Left lung (tissue), 10 donors: ENCODE measurements around the gene ABHD17B. TPM values are rescaled to one million over a fixed set of nuclear protein-coding genes. Genes with fewer than 3 reads are reported as not detected.

ENCODE experiments used
- ATAC-seq: fragments of 200-7000 bp; cut with Tn5 transposase; one replicate; pipeline ENCODE4 v1.9.1; 2020; ENCODE audit warnings: moderate library complexity
- DNase-seq, 4 donors: peaks; one replicate each; pipeline ENCODE4 v3.0.0-alpha.2; 2013 to 2020
- H3K27ac ChIP-seq, 2 donors: fragments of 200-600 bp; sonication (generic) in 1 of 2; one replicate each; pipeline versions ENCODE4 v1.5.0 to v1.8.0; 2020 to 2021
- H3K27me3 ChIP-seq, 2 donors: fragments of 200-600 bp; sonication (generic) in 1 of 2; one replicate each; pipeline versions ENCODE4 v1.5.0 to v1.8.0; 2020 to 2021
- H3K36me3 ChIP-seq, 2 donors: fragments of 200-600 bp; sonication (generic) in 1 of 2; one replicate each; pipeline versions ENCODE4 v1.5.0 to v1.8.0; 2020 to 2021
- H3K4me1 ChIP-seq, 2 donors: fragments of 200-600 bp; one replicate each; pipeline ENCODE4 v1.8.0; 2021
- H3K4me3 ChIP-seq, 2 donors: fragments of 200-600 bp; sonication (generic) in 1 of 2; one replicate each; pipeline versions ENCODE4 v1.5.0 to v1.8.0; 2020 to 2021; ENCODE audit warnings: mild to moderate bottlenecking in 1 of 2
- H3K9me3 ChIP-seq, 2 donors: fragments of 200-600 bp; sonication (generic) in 1 of 2; one replicate each; pipeline versions ENCODE4 v1.5.0 to v1.8.0; 2020 to 2021
- CTCF ChIP-seq, 2 donors: fragments of 200-600 bp; sonication (generic) in 1 of 2; IDR thresholded peaks; one replicate each; pipeline versions ENCODE4 v1.5.0 to v1.8.0; 2021; ENCODE audit warnings: antibody characterized with exemption in 2 of 2
- intact Hi-C, 2 donors: fragments of 100-400 bp; cut with DNase I; formaldehyde crosslinking; loops; one replicate each; pipeline versions ENCODE4 v1.11.2 to v1.14.2; 2022
- polyA plus RNA-seq, 6 donors: library from polyadenylated mRNA; unstranded; fragments of 120-200 nt; gene quantifications; one replicate each; pipeline ENCODE4 v1.2.1, GENCODE V29; 2013; ENCODE audit not compliant: insufficient read length in 6 of 6
- total RNA-seq, 2 donors: library from RNA; stranded (reverse); fragmentation: NEBNext Ultra II Directional; extraction: Animal tissue kit (Norgen Biotek cat#: 25700); gene quantifications; one replicate each; pipeline ENCODE4 v1.2.1, GENCODE V29; 2021
- donor health status: DM: no; HTN: yes; CAD: no.
- donor health status: DM: no; HTN: no; CAD: no.

ABHD17B gene
- total and polyA plus RNA-seq, 8 donors = 13.6 to 27.5 (median 25.8) TPM

GRCh38 chr9:71931166-71931565 lies 20.2 kb upstream of the ABHD17B start:
- Histone ChIP-seq H3K27me3 (no peaks in the 10 kb centered on the region), H3K9me3 (no peaks in the 10 kb centered on the region), H3K4me1 (no peaks in the 10 kb centered on the region), H3K27ac (no peak overlapping the region), H3K4me3 (no peak overlapping the region), H3K36me3 (no peaks in the 10 kb centered on the region)
- ATAC-seq = no peak
- TF ChIP-seq CTCF (IDR thresholded peaks at IDR 0.05) = no peak
- intact Hi-C loops = no loop called here
- no peak for DNase-seq

GRCh38 chr9:71929791-71930440 lies 18.9 kb upstream of the ABHD17B start:
- no peak for TF ChIP-seq CTCF (IDR thresholded peaks at IDR 0.05)
- Histone ChIP-seq H3K9me3 (no peaks in the 10 kb centered on the region), H3K27me3 (no peaks in the 10 kb centered on the region), H3K27ac (no peak overlapping the region), H3K36me3 (no peaks in the 10 kb centered on the region), H3K4me1 (no peaks in the 10 kb centered on the region), H3K4me3 (no peak overlapping the region)
- intact Hi-C loops = no loop called here
- no peak for ATAC-seq
- DNase-seq = no peak

- ATAC-seq = no peak
- H3K36me3 ChIP-seq = no peaks in the 10 kb centered on the region
- intact Hi-C loops = no loop called here
- no peak for DNase-seq
- no peak overlapping the region for H3K27ac ChIP-seq
- H3K4me3 ChIP-seq = no peak overlapping the region
- H3K9me3 ChIP-seq = no peaks in the 10 kb centered on the region
- H3K27me3 ChIP-seq = no peaks in the 10 kb centered on the region
- no peaks in the 10 kb centered on the region for H3K4me1 ChIP-seq
- no peak for TF ChIP-seq CTCF (IDR thresholded peaks at IDR 0.05)
Observed at GRCh38 chr9:71929223-71929622, 18.2 kb upstream of the ABHD17B start.

- Histone ChIP-seq H3K27me3 (no peaks in the 10 kb centered on the region), H3K4me1 (no peaks in the 10 kb centered on the region), H3K9me3 (no peaks in the 10 kb centered on the region), H3K27ac (no peak overlapping the region), H3K36me3 (no peaks in the 10 kb centered on the region), H3K4me3 (no peak overlapping the region)
- intact Hi-C loops = no loop called here
- no peak for ATAC-seq
- no peak for DNase-seq
- TF ChIP-seq CTCF (IDR thresholded peaks at IDR 0.05) = no peak
Observed at GRCh38 chr9:71928806-71929205, 17.8 kb upstream of the ABHD17B start.

- Histone ChIP-seq H3K27ac (no peak overlapping the region), H3K4me3 (no peak overlapping the region), H3K4me1 (no peaks in the 10 kb centered on the region), H3K27me3 (no peaks in the 10 kb centered on the region), H3K9me3 (no peaks in the 10 kb centered on the region), H3K36me3 (no peaks in the 10 kb centered on the region)
- intact Hi-C loops = no loop called here
- no peak for DNase-seq
- no peak for TF ChIP-seq CTCF (IDR thresholded peaks at IDR 0.05)
- ATAC-seq = no peak
Observed at GRCh38 chr9:71928376-71928775, 17.4 kb upstream of the ABHD17B start.
